HuH-7.5 (cell line): ENCODE measurements around the gene PPARG.

Experiments used
- DNase-seq: peaks from one replicate; pipeline ENCODE4 v3.0.0; 2011; ENCODE audit warnings: low spot score

The PPARG gene

GRCh38 chr3:12415014-12415680, 126.3 kb downstream of the PPARG start:
- no peak for DNase-seq

GRCh38 chr3:12416731-12417130, 127.9 kb downstream of the PPARG start:
- DNase-seq = no peak

- no peak for DNase-seq
Measured at GRCh38 chr3:12420393-12420792, 131.5 kb downstream of the PPARG start.

GRCh38 chr3:12421132-12421531, 132.3 kb downstream of the PPARG start:
- no peak for DNase-seq

GRCh38 chr3:12423131-12423530, 134.3 kb downstream of the PPARG start:
- DNase-seq = no peak

GRCh38 chr3:12423918-12424630, 135.2 kb downstream of the PPARG start:
- DNase-seq = no peak

GRCh38 chr3:12424635-12425319, 135.9 kb downstream of the PPARG start:
- no peak for DNase-seq

GRCh38 chr3:12425850-12426579, 137.1 kb downstream of the PPARG start:
- DNase-seq = no peak

- DNase-seq = no peak
Measured at GRCh38 chr3:12427551-12427950, 138.7 kb downstream of the PPARG start.

GRCh38 chr3:12428126-12428525, 139.3 kb downstream of the PPARG start:
- no peak for DNase-seq

GRCh38 chr3:12430086-12430485, 141.2 kb downstream of the PPARG start:
- no peak for DNase-seq

GRCh38 chr3:12433823-12434222, 145.0 kb downstream of the PPARG start:
- no peak for DNase-seq

- no peak for DNase-seq
Measured at GRCh38 chr3:12436514-12437220, 147.8 kb downstream of the PPARG start.

GRCh38 chr3:12437221-12437605, 148.3 kb downstream of the PPARG start:
- DNase-seq = no peak

- no peak for DNase-seq
Measured at GRCh38 chr3:12437861-12438260, 149.0 kb downstream of the PPARG start.

GRCh38 chr3:12438318-12438717, 149.4 kb downstream of the PPARG start:
- DNase-seq = no peak

- DNase-seq = no peak
Measured at GRCh38 chr3:12439161-12439940, 150.5 kb downstream of the PPARG start.

- DNase-seq = no peak
Measured at GRCh38 chr3:12440927-12441714, 152.3 kb downstream of the PPARG start.

- DNase-seq = no peak
Measured at GRCh38 chr3:12442654-12443501, 154.0 kb downstream of the PPARG start.
